ENCODE measurements around the gene CWC27.

The CWC27 gene

DNA sequence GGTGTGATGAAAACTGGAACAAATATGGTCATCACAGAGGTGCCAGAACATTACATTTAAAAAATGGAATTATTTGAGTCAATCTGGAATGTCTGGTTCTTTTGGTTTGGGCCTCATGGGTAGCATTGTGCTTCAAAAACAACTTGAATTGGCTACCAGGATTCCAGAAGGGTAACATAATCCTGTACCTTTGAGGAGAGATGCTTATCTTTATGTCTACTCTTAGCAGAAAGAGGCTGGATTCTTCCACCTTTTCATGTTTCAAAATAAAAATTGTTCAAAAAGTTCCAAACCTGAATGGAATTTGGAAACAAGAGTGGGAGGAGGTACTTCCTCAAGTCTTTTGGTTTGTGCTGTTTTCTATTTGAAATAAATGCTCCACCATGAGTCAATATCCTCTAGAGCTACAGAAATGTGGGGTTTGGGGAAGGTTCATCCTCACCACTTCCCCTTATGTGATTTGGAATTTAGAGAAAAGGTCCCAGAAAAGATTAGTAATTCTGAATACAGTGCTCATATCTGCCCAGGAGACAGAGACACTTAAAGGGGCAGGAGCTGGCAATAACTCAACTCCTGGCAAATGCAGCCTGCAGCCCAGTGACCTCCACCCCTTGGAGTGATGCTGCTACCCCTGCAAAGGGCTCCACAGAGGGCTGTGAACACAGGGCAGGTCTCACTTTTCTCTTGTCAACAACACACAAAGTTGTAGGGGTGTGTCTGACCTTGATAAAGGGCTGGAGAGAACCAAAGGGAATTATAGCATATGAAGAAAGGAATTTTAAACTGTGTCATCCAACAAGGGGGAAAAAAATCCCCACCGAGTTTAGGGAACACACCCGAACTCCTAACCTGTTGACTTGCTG, 272.8 kb downstream of the CWC27 start:
- DNase-seq = no peak

DNA sequence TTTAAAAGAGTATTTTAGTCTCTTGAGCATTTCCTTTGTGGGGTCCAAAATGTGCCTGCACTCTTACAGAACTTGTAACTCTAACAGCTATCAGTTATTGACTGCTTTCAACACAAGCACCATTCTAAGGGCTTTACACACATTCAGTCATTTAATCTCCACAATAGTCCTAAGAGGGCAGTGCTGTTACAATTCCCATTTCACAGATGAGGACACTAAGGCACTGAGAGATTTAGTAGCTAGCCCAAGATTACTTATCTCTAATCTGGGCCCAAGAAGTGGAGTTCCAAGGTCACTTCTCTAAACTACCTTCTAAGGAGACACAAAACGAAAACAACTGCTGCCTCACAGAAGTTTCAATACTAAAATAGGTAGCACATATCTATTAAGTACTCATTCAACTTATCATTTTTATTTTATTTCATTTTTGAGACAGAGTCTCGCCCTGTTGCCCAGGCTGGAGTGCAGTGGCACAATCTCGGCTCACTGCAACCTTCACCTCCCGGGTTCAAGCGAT, 275.2 kb downstream of the CWC27 start:
- no peak for DNase-seq

DNA sequence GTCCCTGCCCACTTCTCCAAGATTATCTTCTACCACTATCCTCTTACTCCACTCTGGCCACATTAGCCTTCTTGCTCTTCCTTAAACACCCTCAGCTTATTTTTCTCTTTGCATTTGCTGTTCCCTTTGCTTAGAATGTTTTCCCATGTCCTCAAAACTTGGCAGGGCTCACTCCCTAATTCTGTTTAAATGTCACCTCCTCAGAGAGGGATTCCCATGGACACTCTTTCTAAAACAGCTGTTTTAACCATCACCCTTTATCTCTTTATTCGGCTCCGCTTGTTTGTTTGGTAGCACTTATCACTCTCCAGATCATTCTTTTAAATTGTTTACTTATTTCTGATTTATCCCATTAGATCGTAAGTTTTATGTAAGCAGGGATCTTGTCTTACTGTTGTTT, 278.5 kb downstream of the CWC27 start:
- DNase-seq = no peak

DNA sequence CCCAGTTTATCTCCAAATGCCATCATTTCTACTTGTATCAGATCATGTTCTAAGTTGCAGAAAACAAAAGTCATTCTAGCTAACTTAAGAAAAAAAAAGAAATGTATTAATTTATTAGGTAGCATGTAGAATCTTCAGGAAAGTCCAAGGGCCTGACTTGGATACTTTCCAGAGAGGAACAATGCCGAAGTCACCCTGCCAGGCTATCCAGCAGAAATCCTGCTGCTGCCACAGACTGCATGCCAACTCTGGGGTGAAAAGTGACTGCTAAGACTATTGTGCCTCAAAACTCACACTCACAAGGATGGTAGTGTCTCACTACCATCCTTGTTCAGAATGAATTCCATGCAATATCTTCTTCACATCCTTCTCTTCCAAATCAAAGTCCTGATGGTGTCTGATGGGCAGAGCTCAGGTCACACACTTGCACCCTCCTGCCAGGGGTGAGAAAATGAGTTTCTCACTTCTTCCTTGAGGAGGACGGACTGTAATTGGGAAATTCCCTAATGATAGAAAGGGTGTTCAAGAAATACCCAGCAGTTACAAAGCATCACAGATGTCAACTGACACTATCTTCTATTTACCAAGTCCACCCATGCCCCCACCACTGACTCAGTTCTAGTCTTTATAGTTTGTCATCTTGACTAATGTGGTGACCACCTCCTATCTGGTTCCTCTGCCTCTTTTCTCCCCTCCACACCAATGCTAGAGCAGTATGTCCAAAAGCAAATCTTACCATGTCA, 279.4 kb downstream of the CWC27 start:
- DNase-seq = no peak

DNA sequence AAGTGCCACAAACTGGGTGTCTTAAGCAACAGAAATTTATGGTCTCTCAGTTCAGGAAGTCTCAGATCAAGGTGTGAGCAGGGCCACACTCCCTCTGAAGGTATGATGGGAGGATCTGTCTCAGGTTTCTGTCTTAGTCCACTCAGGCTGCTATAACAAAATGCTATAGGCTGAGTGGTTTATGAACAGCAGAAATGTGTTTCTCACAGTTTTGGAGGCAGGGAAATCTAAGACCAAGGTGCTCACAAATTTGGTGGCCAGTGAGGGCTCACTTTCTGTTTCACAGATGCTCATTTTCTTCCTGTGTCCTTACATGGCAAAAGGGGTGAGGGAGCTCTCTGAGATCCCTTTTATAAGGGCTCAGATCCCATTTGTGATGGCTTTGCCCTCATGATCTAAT, 281.4 kb downstream of the CWC27 start:
- DNase-seq = no peak

DNA sequence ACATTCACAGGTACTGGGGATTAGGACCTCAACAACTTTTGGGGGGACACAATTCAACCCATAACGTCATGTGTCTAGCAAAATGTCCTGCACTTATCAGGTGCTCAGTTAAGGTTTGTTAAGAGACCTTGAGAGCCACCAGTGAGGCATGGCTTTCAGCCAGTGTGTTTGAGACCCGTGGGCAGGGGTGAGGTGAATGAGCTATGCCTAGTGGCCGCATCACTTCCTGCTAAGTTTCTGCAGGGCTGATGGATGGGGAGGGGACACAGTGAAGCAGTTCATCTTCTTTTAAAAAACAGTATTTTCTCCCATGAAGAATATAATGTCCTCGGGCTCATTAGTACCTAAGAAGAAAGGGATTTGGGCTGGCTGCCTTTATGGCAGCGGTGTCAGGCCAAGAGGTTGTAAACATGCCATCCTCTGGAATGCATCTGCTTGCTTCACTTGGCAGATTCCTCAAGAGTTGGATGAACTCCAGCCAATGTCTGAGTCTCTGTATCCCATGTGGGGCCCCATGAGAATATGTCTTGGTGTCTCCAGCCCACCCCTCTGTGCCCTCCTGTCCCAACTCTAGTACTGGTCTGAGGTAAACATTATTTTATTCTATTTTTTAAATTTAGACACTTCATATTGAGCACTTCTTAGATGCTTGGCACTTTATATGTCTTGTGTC, 282.2 kb downstream of the CWC27 start:
- no peak for DNase-seq

DNA sequence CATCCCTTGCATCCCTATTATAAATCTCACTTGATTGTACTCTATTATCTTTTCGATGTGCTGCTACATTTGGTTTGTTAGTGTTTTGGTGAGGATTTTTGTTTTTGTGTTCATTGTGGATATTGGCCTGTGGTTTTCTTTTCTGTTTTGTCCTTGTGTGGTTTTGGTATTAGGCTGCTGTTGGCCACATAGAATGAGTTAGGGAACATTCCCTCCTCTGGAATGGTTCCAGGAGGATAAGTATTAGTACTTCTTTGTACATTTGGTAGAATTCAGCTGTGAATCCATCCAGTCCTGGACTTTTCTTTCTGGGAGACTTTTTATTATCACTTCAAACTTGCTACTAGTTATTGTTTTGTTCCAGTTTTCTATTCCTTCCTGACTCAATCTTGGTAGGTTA, 287.2 kb downstream of the CWC27 start:
- DNase-seq = no peak

DNA sequence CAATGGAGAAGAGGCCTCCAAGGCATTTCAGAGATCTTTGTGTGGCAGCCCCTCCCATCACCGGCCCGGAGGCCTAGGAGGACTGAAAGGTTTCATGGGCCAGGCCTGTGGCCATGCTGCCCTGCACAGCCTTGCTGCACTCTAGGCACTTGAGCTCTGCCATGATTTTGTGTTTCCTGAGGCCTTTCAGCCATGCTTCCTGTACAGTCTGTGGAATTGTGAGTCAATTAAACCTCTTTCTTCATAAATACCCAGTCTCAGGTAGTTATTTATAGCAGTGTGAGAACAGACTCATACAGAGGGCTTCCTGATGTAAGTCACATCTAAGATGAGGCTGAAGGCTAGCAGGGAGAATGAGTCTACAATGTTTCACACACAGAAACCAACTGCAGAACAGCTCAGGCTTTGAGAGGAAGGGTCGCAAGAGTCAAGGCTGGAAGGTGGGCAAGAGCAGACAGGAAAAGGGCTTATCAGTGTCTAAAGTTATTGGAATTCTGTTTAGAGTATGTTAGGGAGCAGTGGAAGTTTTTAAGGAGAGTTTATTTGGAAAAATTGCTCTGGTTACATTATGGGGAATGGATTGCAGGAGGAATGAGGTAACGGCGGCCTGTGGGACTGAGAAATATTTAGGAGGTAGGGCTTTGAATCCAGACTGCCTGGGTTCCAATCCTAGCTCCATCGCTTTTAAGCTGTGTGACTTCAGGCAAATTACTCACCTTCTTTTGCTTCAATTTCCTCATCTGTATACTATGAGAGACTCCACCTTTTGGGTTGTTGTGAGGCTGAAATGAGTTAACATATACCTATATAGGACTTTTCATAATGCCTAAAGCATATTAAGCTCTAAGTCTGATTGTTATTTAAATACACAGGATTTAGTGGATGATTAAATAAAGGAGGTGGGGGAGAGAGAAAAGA, 291.2 kb downstream of the CWC27 start:
- no peak for DNase-seq

DNA sequence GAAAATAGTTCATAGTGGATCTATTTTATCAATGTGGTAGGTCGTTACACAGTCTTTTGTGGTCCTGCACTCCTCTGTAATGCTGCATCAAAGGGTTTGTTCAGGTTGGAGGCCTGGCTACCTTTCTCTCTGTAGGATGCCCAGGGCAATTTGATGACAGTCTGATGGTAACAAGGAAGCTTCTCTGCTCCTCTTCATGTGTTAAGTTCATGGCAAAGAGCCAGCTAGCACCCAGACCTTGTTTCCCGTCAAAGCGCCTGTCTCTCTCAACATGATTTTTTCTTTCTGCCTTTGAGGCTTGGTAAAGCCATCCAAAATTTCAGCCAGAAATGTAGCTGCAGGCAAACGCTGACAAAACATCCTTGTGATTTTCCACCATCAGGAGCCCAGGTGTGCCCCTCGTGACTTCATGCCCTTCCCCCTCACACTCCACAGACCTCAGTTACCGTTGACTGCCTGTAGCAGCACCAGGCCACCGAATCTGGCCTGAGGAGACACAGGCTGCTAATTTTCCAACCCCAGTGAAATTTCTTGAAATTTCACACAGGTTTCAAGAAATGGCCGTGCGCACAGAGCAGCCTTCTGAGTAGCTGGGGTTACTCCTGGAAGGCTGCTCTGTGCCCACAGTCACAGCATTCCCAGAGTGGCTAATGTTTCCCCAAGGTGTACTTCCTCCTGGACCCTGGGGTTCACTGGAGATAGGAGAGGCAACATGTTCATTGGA, 292.7 kb downstream of the CWC27 start:
- no peak for DNase-seq

DNA sequence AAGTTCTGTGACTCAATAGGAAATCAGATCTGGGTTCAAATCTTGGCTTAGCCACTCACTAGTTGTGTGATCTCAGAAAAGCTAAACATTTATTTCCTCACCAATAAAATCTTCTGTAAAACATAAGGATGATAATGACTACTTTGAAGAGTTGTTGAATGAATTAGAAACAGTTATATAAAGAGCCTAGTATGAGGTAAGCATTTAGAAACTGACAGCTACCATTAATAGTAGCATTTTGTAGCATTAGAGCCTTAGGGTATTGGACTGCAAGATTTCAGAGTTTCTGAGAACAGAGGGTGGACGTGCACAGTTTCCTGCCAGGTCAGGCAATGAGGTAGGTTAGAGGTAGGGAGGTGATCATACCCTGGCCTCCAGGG, 293.2 kb downstream of the CWC27 start:
- DNase-seq = no peak

DNA sequence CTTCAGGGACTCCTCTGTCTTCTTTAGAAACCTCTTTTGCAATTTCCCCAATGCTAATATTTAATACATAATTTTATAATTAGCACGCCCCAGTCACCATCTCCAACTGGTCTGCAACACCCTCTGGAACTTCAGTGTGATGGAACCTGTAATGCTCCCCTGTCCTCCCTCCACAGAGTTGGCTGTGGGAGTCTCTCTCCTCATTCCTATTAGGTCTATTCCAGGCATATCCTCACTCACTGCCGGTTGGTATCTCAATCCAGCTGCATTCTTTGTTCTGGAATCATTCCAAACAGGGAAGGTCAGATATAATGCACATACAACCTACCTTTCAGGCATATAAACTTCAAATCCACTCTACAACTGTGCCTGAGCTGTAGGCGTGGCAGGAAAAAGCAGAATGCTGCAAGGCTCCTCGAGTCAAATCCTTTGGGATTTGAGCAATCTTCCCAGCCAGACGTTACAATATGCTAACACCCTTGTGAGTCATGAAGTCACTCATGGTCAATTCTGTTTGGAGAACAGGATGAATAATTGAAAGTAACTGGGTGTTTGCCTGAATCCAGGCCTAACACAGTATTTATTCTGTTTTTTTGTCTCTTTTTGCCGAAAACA, 293.8 kb downstream of the CWC27 start:
- DNase-seq = peak; percentile 19

DNA sequence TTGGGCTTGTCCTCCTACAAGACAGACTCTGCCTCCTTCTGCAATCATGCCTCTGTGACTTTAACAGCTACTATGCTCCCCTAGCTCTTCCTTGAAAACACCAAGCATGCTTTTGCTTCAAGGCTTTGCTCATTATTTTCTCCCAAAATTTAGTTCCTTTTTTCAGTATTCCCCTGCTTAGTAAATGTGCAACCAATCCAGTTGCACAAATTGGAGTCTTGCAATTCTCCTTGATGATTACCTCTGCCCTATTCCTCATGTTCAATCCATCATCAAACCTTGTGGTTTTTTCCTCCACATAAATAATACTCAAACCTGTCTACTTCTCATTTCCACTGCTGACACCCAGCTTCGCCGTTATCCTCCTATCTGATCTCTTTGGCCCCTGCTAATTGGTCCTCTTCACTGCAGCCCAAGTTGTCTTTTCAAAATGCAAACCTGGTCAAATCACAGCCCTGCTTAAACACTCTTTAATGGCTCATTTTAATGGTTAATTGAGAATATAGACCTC, 296.3 kb downstream of the CWC27 start:
- DNase-seq = no peak

DNA sequence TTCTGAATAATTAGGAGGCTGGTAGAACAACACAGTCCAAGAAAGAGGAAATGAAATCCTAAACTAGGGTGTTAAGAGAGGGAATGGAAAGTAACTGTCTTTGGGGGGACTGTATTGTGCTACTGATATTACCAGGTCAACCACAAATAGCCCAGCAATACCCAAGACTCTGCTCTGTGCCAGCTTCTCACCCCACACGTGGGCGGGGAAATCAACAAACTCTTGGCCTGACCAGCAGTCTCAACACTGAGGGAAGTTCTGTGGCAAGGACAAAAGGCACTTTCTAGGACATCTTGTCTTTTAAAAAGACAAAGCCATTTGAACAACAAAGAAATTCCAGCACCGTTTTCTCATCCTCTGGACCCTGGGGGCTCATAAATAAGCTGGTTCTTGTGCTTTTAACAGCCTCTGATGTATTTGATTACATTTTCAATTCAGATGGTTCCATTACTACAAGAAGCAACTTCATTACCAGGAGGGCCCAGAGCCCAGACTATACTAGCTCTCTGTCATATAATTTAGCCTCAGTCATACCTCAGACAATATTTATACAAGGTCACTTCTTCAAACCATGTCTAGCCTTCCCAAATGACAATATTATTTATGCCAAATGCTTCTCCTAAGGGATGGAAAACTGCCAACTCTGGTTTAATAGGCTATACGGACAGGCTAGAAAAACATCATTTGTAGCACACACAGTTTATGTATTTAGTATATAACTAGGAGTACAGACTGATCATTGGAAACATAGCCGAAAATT, 297.8 kb downstream of the CWC27 start:
- DNase-seq = no peak

DNA sequence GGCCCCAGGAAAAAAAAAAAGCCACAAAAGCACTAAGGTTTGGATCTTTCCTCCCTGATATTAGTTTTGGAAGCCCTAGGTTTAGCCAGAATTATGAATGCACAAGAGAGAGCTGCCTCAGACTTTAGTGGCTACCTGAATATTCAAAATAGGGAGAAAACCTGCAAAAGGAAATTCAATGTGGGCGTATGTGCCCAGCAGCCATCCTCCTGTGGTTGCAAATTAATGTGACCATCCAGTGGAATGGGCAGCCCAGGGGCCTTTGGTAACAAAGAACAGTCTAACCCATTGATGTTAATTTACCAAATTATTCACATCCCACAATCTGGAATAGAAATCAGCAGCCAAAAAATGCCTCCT, 298.4 kb downstream of the CWC27 start:
- no peak for DNase-seq
